Hair follicular keratinocyte (primary cell): ENCODE data around the gene RNF214. TPM values are rescaled to one million over a fixed set of nuclear protein-coding genes. Genes with fewer than 3 reads are reported as not detected.

Experiments used
- total RNA-seq: library from RNA; depleted of rRNA; stranded (reverse); fragments of >200 nt; gene quantifications from 2 replicates; pipeline ENCODE4 v1.2.3, GENCODE V29; 2015

RNF214 gene
- total RNA-seq: 6.2 and 6.5 TPM in 2 replicates

GRCh38 chr11:117232092-117232878 lies at the start of gene RNF214:
Gene RNF214, plus strand, starts transcription at chr11:117232671. Its CDS starts 1,602 bp downstream, at chr11:117234273.

GRCh38 chr11:117199053-117199915 lies 33.2 kb upstream of the RNF214 start, which contains the start of gene TAGLN:
Gene TAGLN, plus strand, starts transcription at chr11:117199370. Its CDS starts 3,644 bp downstream, at chr11:117203014.

GRCh38 chr11:117231842-117232091 lies 704 bp upstream of the RNF214 start, which contains the start of gene PCSK7:
Gene PCSK7, minus strand, starts transcription at chr11:117232073. Its CDS starts 2,229 bp downstream, at chr11:117229844.

GRCh38 chr11:117290809-117291396 lies 58.4 kb downstream of the RNF214 start, which contains the start of gene BACE1-AS:
Gene BACE1-AS, plus strand, starts transcription at chr11:117291346.

GRCh38 chr11:117316197-117316961 lies 83.9 kb downstream of the RNF214 start, which contains the start of gene BACE1:
Gene BACE1, minus strand, starts transcription at chr11:117316256. Its CDS starts 461 bp downstream, at chr11:117315795.

GRCh38 chr11:117327567-117328374 lies 95.3 kb downstream of the RNF214 start, which contains the start of gene CEP164:
Gene CEP164, plus strand, starts transcription at chr11:117327854. Its CDS starts 10,733 bp downstream, at chr11:117338587.

Other genes starting within 250 kb of the RNF214 start
- gene SIK3, start 134.2 kb upstream of the RNF214 start, total RNA-seq: 8.4 and 8.8 TPM in 2 replicates
- 108 and 109 TPM in 2 replicates for gene PAFAH1B2, start 88.4 kb upstream of the RNF214 start, total RNA-seq
- gene SIDT2, start 53.9 kb upstream of the RNF214 start, total RNA-seq: 10.3 and 14.0 TPM in 2 replicates
- gene TAGLN, start 33.3 kb upstream of the RNF214 start, total RNA-seq: 42.9 and 116 TPM in 2 replicates
- gene PCSK7, start 598 bp upstream of the RNF214 start, total RNA-seq: 28.3 and 30.6 TPM in 2 replicates
- 1.7 and 3.3 TPM in 2 replicates for gene BACE1-AS, start 58.7 kb downstream of the RNF214 start, total RNA-seq
- 7.8 and 17.3 TPM in 2 replicates for gene BACE1, start 83.6 kb downstream of the RNF214 start, total RNA-seq
- gene CEP164, start 95.2 kb downstream of the RNF214 start, total RNA-seq: 20.6 and 21.2 TPM in 2 replicates